ENCODE data around the gene BDNF.

Gene BDNF

DNA sequence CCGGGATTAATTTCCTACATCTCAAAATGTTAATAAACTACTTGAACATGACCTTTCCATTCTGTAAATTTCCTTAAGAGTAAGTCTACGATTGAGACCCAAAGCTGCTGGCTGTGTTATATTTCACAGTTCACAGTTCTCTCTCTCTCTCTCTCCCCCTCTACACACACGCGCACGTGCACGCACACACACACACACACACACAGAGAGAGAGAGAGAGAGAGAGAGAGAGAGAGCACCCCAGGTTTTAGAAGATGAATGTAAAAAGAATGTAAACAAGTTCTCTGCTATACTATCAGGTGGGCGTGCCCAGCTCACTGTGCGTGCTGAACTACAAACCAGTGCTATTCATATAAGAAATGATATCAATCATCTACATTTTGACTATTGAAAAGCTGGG, 3.3 kb downstream of the BDNF start:
- Histone ChIP-seq H3K18ac (ENCODE audit: low read depth in 1 of 2, low read length in 2 of 2) (no peak overlapping the region), H3K23ac (ENCODE audit: low read length in 2 of 2) (no peak overlapping the region), H3K27ac (ENCODE audit: low read length, poor library complexity, severe bottlenecking) (peak overlapping the region; percentile 38), H3K4me2 (ENCODE audit: low read length, poor library complexity, severe bottlenecking) (peak overlapping the region; percentile 77), H4K8ac (ENCODE audit: low read length) (no peak overlapping the region), H2BK120ac (ENCODE audit: low read depth, low read length) (no peak overlapping the region), H3K4me3 (ENCODE audit: insufficient read depth in 1 of 2, low read depth in 1 of 2, low read length in 2 of 2) (no peak overlapping the region), H2AK5ac (ENCODE audit: low read length, severe bottlenecking) (no peak overlapping the region), H4K91ac (ENCODE audit: low read length) (no peak overlapping the region), H3K36me3 (ENCODE audit: control insufficient read depth in 1 of 2, insufficient read depth in 2 of 2, low read depth in 1 of 2, low read length in 2 of 2) (no peaks in the 10 kb centered on the region), H3K4ac (ENCODE audit: low read depth in 1 of 2, low read length in 2 of 2) (no peak overlapping the region), H2BK5ac (ENCODE audit: low read depth, low read length, poor library complexity, severe bottlenecking) (no peak overlapping the region), H3K79me1 (replicated peaks; ENCODE audit: low read length, poor library complexity, severe bottlenecking) (peaks cover 8% of the 10 kb centered on the region), H3K4me1 (ENCODE audit: control insufficient read depth, insufficient read depth, low read depth, low read length) (peaks cover 3% of the 10 kb centered on the region), H3K9ac (ENCODE audit: low read length) (no peak overlapping the region), H3K14ac (ENCODE audit: low read length in 2 of 2) (no peak overlapping the region), H3K9me3 (ENCODE audit: control insufficient read depth, low read length) (no peaks in the 10 kb centered on the region), H2BK12ac (ENCODE audit: low read length in 2 of 2) (no peak overlapping the region), H3K27me3 (ENCODE audit: control insufficient read depth in 1 of 2, insufficient read depth in 1 of 2, low read length in 2 of 2) (no peaks in the 10 kb centered on the region), H2AFZ (ENCODE audit: low read depth, low read length) (no peak overlapping the region), H2BK15ac (ENCODE audit: low read depth, poor library complexity, severe bottlenecking) (no peak overlapping the region)
- 29% methylated on average over 4 of the region's 8 CpGs for WGBS
- peak; percentile 79 for DNase-seq

DNA sequence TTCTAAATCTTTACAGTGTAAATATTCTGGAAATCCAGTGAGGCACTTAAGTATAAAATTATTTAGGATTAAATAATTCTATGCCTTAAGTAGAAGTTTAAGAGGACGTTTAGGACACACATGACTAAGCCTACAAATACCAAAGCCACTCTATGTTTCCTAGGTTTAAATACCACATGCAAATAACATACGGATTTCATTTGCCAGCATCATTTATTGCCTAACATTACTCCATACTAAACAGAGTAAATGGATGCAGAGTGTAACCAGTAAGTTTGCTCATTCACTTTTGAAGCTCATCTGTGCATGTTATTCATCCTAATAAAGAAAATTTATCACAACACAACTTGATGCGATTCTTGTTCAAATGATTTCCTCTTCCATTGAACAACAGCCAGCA, 4.1 kb downstream of the BDNF start:
- Histone ChIP-seq H2BK5ac (ENCODE audit: low read depth, low read length, poor library complexity, severe bottlenecking) (no peak overlapping the region), H3K27me3 (ENCODE audit: control insufficient read depth in 1 of 2, insufficient read depth in 1 of 2, low read length in 2 of 2) (no peaks in the 10 kb centered on the region), H3K18ac (ENCODE audit: low read depth in 1 of 2, low read length in 2 of 2) (no peak overlapping the region), H3K79me1 (replicated peaks; ENCODE audit: low read length, poor library complexity, severe bottlenecking) (peaks cover 8% of the 10 kb centered on the region), H3K4me1 (ENCODE audit: control insufficient read depth, insufficient read depth, low read depth, low read length) (peaks cover 3% of the 10 kb centered on the region), H3K4ac (ENCODE audit: low read depth in 1 of 2, low read length in 2 of 2) (no peak overlapping the region), H3K4me2 (ENCODE audit: low read length, poor library complexity, severe bottlenecking) (peak overlapping the region; percentile 77), H2BK15ac (ENCODE audit: low read depth, poor library complexity, severe bottlenecking) (no peak overlapping the region), H3K9ac (ENCODE audit: low read length) (no peak overlapping the region), H3K14ac (ENCODE audit: low read length in 2 of 2) (no peak overlapping the region), H2AFZ (ENCODE audit: low read depth, low read length) (no peak overlapping the region), H3K4me3 (ENCODE audit: insufficient read depth in 1 of 2, low read depth in 1 of 2, low read length in 2 of 2) (peak overlapping the region in 1 of 2 experiments; percentile 22), H2AK5ac (ENCODE audit: low read length, severe bottlenecking) (no peak overlapping the region), H3K27ac (ENCODE audit: low read length, poor library complexity, severe bottlenecking) (no peak overlapping the region), H2BK120ac (ENCODE audit: low read depth, low read length) (no peak overlapping the region), H3K9me3 (ENCODE audit: control insufficient read depth, low read length) (no peaks in the 10 kb centered on the region), H4K8ac (ENCODE audit: low read length) (no peak overlapping the region), H4K91ac (ENCODE audit: low read length) (no peak overlapping the region), H3K23ac (ENCODE audit: low read length in 2 of 2) (no peak overlapping the region), H2BK12ac (ENCODE audit: low read length in 2 of 2) (no peak overlapping the region), H3K36me3 (ENCODE audit: control insufficient read depth in 1 of 2, insufficient read depth in 2 of 2, low read depth in 1 of 2, low read length in 2 of 2) (no peaks in the 10 kb centered on the region)
- 18% methylated on average over 3 of the region's 3 CpGs for WGBS
- DNase-seq: no peak

DNA sequence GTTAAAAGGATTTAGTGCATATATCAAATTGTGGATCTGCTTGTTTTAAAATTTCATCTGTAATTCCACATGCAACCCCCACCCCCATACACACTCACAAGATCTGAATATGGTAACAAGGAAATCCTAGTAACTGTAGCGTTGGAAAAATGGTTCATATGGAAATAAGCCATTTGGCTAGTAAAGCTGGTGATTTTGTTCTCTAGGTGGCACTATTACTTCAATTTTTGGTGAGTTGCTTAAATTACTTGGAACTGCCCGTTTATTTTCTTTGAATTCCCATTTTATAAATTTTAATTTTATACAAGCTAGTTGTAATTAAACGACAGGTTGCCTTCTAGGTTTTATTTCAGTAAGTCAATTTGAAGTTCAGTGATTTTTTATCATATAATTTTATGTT, 5.3 kb downstream of the BDNF start:
- Histone ChIP-seq H3K79me1 (replicated peaks; ENCODE audit: low read length, poor library complexity, severe bottlenecking) (peaks cover 6% of the 10 kb centered on the region), H3K4me2 (ENCODE audit: low read length, poor library complexity, severe bottlenecking) (no peak overlapping the region), H3K4ac (ENCODE audit: low read depth in 1 of 2, low read length in 2 of 2) (no peak overlapping the region), H2BK12ac (ENCODE audit: low read length in 2 of 2) (no peak overlapping the region), H3K14ac (ENCODE audit: low read length in 2 of 2) (no peak overlapping the region), H2AFZ (ENCODE audit: low read depth, low read length) (no peak overlapping the region), H2BK15ac (ENCODE audit: low read depth, poor library complexity, severe bottlenecking) (no peak overlapping the region), H2BK5ac (ENCODE audit: low read depth, low read length, poor library complexity, severe bottlenecking) (no peak overlapping the region), H3K27ac (ENCODE audit: low read length, poor library complexity, severe bottlenecking) (no peak overlapping the region), H3K9me3 (ENCODE audit: control insufficient read depth, low read length) (no peaks in the 10 kb centered on the region), H3K27me3 (ENCODE audit: control insufficient read depth in 1 of 2, insufficient read depth in 1 of 2, low read length in 2 of 2) (no peaks in the 10 kb centered on the region), H2AK5ac (ENCODE audit: low read length, severe bottlenecking) (no peak overlapping the region), H4K8ac (ENCODE audit: low read length) (no peak overlapping the region), H3K4me3 (ENCODE audit: insufficient read depth in 1 of 2, low read depth in 1 of 2, low read length in 2 of 2) (no peak overlapping the region), H3K23ac (ENCODE audit: low read length in 2 of 2) (no peak overlapping the region), H2BK120ac (ENCODE audit: low read depth, low read length) (no peak overlapping the region), H3K18ac (ENCODE audit: low read depth in 1 of 2, low read length in 2 of 2) (no peak overlapping the region), H3K4me1 (ENCODE audit: control insufficient read depth, insufficient read depth, low read depth, low read length) (peaks cover 3% of the 10 kb centered on the region), H4K91ac (ENCODE audit: low read length) (no peak overlapping the region), H3K36me3 (ENCODE audit: control insufficient read depth in 1 of 2, insufficient read depth in 2 of 2, low read depth in 1 of 2, low read length in 2 of 2) (no peaks in the 10 kb centered on the region), H3K9ac (ENCODE audit: low read length) (peak overlapping the region; percentile 54)
- WGBS: 60% methylated on average over 1 of the region's 3 CpGs
- no peak for DNase-seq

DNA sequence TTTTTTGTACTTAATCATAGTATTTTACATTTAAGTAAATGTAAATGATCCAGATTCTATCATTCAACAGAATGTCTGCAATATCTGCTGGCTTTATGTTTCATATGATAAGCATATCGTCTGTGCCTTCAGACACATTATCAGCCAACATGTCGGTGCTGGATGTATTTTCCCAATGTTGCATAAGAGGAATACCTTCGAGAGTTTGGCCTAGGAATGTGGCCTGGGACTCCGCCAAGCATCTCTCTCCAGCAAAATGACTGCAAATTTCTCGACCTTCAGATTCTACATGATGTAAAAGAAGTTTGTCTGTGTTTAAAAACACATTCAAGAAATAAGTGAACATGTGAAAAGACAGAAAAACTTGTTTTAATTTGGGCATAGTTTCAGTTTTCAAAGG, 6.9 kb downstream of the BDNF start:
- Histone ChIP-seq H4K8ac (ENCODE audit: low read length) (no peak overlapping the region), H3K79me1 (replicated peaks; ENCODE audit: low read length, poor library complexity, severe bottlenecking) (peaks cover 5% of the 10 kb centered on the region), H2BK15ac (ENCODE audit: low read depth, poor library complexity, severe bottlenecking) (no peak overlapping the region), H3K4me3 (ENCODE audit: insufficient read depth in 1 of 2, low read depth in 1 of 2, low read length in 2 of 2) (peak overlapping the region in 1 of 2 experiments; percentile 40), H3K4ac (ENCODE audit: low read depth in 1 of 2, low read length in 2 of 2) (no peak overlapping the region), H2BK5ac (ENCODE audit: low read depth, low read length, poor library complexity, severe bottlenecking) (no peak overlapping the region), H3K23ac (ENCODE audit: low read length in 2 of 2) (no peak overlapping the region), H3K36me3 (ENCODE audit: control insufficient read depth in 1 of 2, insufficient read depth in 2 of 2, low read depth in 1 of 2, low read length in 2 of 2) (peaks cover 0 to 1% of the 10 kb centered on the region in 2 experiments), H3K14ac (ENCODE audit: low read length in 2 of 2) (no peak overlapping the region), H3K4me2 (ENCODE audit: low read length, poor library complexity, severe bottlenecking) (no peak overlapping the region), H3K18ac (ENCODE audit: low read depth in 1 of 2, low read length in 2 of 2) (no peak overlapping the region), H4K91ac (ENCODE audit: low read length) (no peak overlapping the region), H2BK12ac (ENCODE audit: low read length in 2 of 2) (no peak overlapping the region), H3K27me3 (ENCODE audit: control insufficient read depth in 1 of 2, insufficient read depth in 1 of 2, low read length in 2 of 2) (no peaks in the 10 kb centered on the region), H3K4me1 (ENCODE audit: control insufficient read depth, insufficient read depth, low read depth, low read length) (peaks cover 4% of the 10 kb centered on the region), H2AFZ (ENCODE audit: low read depth, low read length) (no peak overlapping the region), H3K27ac (ENCODE audit: low read length, poor library complexity, severe bottlenecking) (no peak overlapping the region), H2AK5ac (ENCODE audit: low read length, severe bottlenecking) (no peak overlapping the region), H2BK120ac (ENCODE audit: low read depth, low read length) (no peak overlapping the region), H3K9ac (ENCODE audit: low read length) (peak overlapping the region; percentile 26), H3K9me3 (ENCODE audit: control insufficient read depth, low read length) (no peaks in the 10 kb centered on the region)
- no peak for DNase-seq
- WGBS: 91% methylated on average over 4 of the region's 5 CpGs

All from mesenchymal stem cell (in vitro differentiated cells and primary cell).